ENCODE data around the gene ENAH. TPM values are rescaled to one million over a fixed set of nuclear protein-coding genes. Genes with fewer than 3 reads are reported as not detected.
A peak's percentile ranks its signal among the peaks of the same experiment; 100 is the strongest.

Gene ENAH
- total RNA-seq, 1 experiment from 2014 or later: 100 TPM

DNA sequence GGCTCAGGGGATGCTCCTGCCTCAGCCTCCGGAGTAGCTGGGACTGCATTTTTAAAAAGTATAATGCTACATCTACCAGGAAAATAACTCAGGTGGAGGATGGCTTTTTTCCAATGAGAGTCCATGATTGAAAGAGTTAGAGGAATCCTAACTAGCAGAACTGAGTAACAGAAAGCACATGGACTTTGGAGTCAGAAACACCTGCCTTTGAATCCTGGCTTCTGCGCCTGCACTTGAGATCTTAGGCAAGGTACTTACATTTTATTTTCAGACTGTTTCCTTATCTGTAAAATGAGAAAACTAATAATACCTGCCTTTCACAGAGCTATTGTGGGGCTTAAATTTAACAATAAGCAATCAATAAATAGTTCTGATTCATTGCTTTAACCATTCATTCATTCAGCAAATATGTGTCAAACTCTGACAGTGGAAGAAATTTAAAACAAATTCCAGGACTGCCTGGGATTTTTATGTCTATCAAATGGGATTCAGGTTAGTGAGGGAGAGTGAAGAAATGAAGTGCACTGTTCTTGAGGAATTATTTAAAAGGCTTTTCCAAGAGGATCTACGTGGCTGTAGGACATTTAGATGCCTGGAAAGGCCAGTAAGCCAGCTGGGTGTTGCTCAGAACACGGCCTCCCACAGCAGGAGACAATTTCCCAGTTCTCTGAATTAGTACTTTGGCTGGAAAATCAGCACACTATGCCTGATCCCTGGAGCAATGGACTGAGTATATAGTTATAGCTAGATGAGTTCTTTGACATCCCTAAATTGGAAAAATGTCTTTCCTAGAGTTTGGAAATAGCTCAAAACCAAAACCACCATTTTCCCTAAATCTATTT is 212.3 kb downstream of the ENAH start:
- intact Hi-C loops (cut with micrococcal nuclease): no loop called here
- no TSS peak for BruUV-seq (replicated peaks)
- CTCF ChIA-PET: interaction anchor here (1.0 to 2.1 kb wide), 4 partner anchors 9 to 122 kb away, joined by 3 to 7 read pairs (median 4); partner anchors contain the start of gene LBR

DNA sequence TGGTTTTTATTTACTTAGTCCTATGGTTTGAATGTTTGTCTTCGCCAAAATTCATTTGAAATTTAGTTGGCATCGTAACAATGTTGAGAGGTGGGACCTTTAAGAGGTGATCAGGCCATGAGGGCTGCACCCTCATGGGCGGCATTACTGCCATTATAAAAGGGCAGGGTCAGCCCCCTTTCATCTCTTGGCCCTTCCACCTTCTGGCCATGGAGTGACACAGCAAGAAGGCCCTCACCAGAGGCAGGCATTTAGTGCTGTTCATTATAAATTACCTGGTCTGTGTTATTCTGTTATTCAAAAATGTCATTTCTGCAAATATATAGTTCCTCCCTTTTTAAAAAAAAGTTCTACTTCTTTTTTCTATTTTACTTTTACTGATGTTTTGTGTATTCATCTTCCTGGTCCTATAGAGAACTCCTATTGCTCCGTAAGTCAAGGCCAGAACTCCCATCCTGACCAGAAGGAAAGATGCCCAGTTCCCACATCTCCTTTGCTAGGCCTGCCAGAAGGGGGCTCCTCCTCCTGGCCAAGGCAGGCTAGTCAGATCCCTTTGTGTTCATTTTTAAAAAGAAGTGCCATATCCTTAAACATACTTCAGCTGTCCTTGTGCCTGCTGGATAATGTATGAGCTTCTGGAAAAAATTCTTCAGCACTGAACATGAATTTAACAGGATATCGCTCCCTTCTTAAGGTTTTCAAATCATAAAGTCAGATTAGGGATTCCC is 215.0 kb downstream of the ENAH start:
- H3K27me3 ChIP-seq (ENCODE audit: insufficient read depth, low read length): no peaks in the 10 kb centered on the region
- H3K9me2 ChIP-seq (ENCODE audit: insufficient read depth): no peaks in the 10 kb centered on the region
- no peak overlapping the region for H3K4me3 ChIP-seq (replicated peaks in 1 of 2; ENCODE audit: low read depth in 1 of 2, low read length in 2 of 2)
- TF ChIP-seq, protein P1, sequence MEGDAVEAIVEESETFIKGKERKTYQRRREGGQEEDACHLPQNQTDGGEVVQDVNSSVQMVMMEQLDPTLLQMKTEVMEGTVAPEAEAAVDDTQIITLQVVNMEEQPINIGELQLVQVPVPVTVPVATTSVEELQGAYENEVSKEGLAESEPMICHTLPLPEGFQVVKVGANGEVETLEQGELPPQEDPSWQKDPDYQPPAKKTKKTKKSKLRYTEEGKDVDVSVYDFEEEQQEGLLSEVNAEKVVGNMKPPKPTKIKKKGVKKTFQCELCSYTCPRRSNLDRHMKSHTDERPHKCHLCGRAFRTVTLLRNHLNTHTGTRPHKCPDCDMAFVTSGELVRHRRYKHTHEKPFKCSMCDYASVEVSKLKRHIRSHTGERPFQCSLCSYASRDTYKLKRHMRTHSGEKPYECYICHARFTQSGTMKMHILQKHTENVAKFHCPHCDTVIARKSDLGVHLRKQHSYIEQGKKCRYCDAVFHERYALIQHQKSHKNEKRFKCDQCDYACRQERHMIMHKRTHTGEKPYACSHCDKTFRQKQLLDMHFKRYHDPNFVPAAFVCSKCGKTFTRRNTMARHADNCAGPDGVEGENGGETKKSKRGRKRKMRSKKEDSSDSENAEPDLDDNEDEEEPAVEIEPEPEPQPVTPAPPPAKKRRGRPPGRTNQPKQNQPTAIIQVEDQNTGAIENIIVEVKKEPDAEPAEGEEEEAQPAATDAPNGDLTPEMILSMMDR (IDR thresholded peaks at IDR 0.05 in 2 of 3, conservative IDR thresholded peaks at IDR 0.05 in 1 of 3; ENCODE audit: borderline replicate concordance in 1 of 3, insufficient read depth in 1 of 3, low read depth in 2 of 3, low read length in 2 of 3): peak; percentile 45 to 72 (median 62); a peak in 5 of 6 replicates
- TF ChIP-seq, protein P2, sequence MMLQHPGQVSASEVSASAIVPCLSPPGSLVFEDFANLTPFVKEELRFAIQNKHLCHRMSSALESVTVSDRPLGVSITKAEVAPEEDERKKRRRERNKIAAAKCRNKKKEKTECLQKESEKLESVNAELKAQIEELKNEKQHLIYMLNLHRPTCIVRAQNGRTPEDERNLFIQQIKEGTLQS (IDR thresholded peaks at IDR 0.05): no peak
- TF ChIP-seq RAD21 (IDR thresholded peaks at IDR 0.05; ENCODE audit: low read depth) (peak; percentile 57), ELF1 (IDR thresholded peaks at IDR 0.05; ENCODE audit: borderline replicate concordance, low read depth) (no peak), SRF (IDR thresholded peaks at IDR 0.05; ENCODE audit: low read depth) (peak; percentile 30; the same call in 1 of the 2 replicates), SIN3A (IDR thresholded peaks at IDR 0.05; ENCODE audit: low read depth) (no peak)
- CTCF ChIA-PET: no interaction called here
- intact Hi-C loops (cut with micrococcal nuclease): no loop called here
- no peaks in the 10 kb centered on the region for H3K9me3 ChIP-seq (ENCODE audit: control insufficient read depth in 1 of 2, insufficient read depth in 1 of 2, low read depth in 1 of 2, low read length in 2 of 2)
- H3K79me2 ChIP-seq (ENCODE audit: insufficient read depth, low read length): no peaks in the 10 kb centered on the region
- POLR2A ChIA-PET: no interaction called here
- H3K36me3 ChIP-seq (ENCODE audit: control insufficient read depth in 1 of 2, insufficient read depth in 2 of 2, low read length in 2 of 2): no peaks in the 10 kb centered on the region
- ATAC-seq (peak; percentile 87), DNase-seq (ENCODE audit: low read depth, low spot score) (peak; percentile 28)
- H3K4me2 ChIP-seq (ENCODE audit: low read length): peak overlapping the region; percentile 9; the same call in 1 of the 2 replicates
- H3K9ac ChIP-seq (ENCODE audit: low read length): no peak overlapping the region
- peak overlapping the region; percentile 98 for H2AFZ ChIP-seq (ENCODE audit: low read depth, low read length, poor library complexity, severe bottlenecking)
- no peaks in the 10 kb centered on the region for H4K20me1 ChIP-seq (ENCODE audit: insufficient read depth)
- BruUV-seq (replicated peaks): no TSS peak
- H3K27ac ChIP-seq (ENCODE audit: low read depth, low read length): no peak overlapping the region
- H3K4me1 ChIP-seq (ENCODE audit: control insufficient read depth in 1 of 2, insufficient read depth in 2 of 2, low read length in 2 of 2): peaks cover 14 to 22% of the 10 kb centered on the region in 2 experiments; a peak in 3 of 4 replicates
- RAD21 ChIA-PET (ENCODE audit: low non-redundant PET in 1 of 2, low total read pairs in 2 of 2, uncharacterized antibody in 2 of 2, unreplicated experiment in 2 of 2): no interaction called here

More for the DNA sequence above, 212.3 kb downstream of the ENAH start:
- no peaks in the 10 kb centered on the region for H3K9me3 ChIP-seq (ENCODE audit: control insufficient read depth in 1 of 2, insufficient read depth in 1 of 2, low read depth in 1 of 2, low read length in 2 of 2)
- H3K9ac ChIP-seq (ENCODE audit: low read length): no peak overlapping the region
- H3K9me2 ChIP-seq (ENCODE audit: insufficient read depth): no peaks in the 10 kb centered on the region
- no peaks in the 10 kb centered on the region for H3K79me2 ChIP-seq (ENCODE audit: insufficient read depth, low read length)
- ChIA-PET RAD21 (ENCODE audit: low non-redundant PET in 1 of 2, low total read pairs in 2 of 2, uncharacterized antibody in 2 of 2, unreplicated experiment in 2 of 2) (no interaction called here), POLR2A (interaction anchor here (1.0 kb wide), 1 partner anchor 10 kb away, joined by 3 read pairs; no protein-coding TSS in a partner anchor)
- no peaks in the 10 kb centered on the region for H4K20me1 ChIP-seq (ENCODE audit: insufficient read depth)
- H2AFZ ChIP-seq (ENCODE audit: low read depth, low read length, poor library complexity, severe bottlenecking): peak overlapping the region; percentile 69
- peaks cover 28 to 47% of the 10 kb centered on the region in 2 experiments for H3K4me1 ChIP-seq (ENCODE audit: control insufficient read depth in 1 of 2, insufficient read depth in 2 of 2, low read length in 2 of 2)
- no peaks in the 10 kb centered on the region for H3K27me3 ChIP-seq (ENCODE audit: insufficient read depth, low read length)
- DNase-seq (ENCODE audit: low read depth, low spot score) (no peak), ATAC-seq (no peak)
- H3K36me3 ChIP-seq (ENCODE audit: control insufficient read depth in 1 of 2, insufficient read depth in 2 of 2, low read length in 2 of 2): no peaks in the 10 kb centered on the region
- H3K4me3 ChIP-seq (replicated peaks in 1 of 2; ENCODE audit: low read depth in 1 of 2, low read length in 2 of 2): no peak overlapping the region
- no peak overlapping the region for H3K4me2 ChIP-seq (ENCODE audit: low read length)
- H3K27ac ChIP-seq (ENCODE audit: low read depth, low read length): no peak overlapping the region
- TF ChIP-seq YY1 (IDR thresholded peaks at IDR 0.05; ENCODE audit: extremely low read depth, insufficient replicate concordance, low read depth, low read length) (no peak), CEBPB (IDR thresholded peaks at IDR 0.05; ENCODE audit: low read depth) (no peak), ELF1 (IDR thresholded peaks at IDR 0.05; ENCODE audit: borderline replicate concordance, low read depth) (no peak), EGR1 (IDR thresholded peaks at IDR 0.05; ENCODE audit: low read depth) (no peak)
